ENCODE results near the gene MRPL36.

DNA sequence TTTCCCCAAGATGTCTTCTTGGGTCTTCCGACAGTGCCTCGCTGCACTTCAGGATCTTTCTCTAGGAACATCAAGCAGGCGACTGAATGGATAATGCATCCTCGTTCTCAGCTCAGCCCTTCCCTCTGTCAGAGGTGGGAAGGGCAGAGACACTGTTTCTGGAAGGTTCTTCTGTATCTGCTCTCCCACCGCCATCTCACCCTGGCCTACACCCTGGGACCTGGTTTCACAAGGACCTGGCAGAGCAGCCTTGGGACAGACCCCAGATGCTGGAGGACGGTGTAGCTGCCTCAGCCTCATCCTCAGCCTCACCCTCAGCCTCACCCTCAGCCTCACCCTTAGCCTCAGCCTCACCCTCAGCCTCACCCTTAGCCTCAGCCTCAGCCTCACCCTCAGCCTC, 18.5 kb downstream of the MRPL36 start:
- TF ChIP-seq, protein P1, sequence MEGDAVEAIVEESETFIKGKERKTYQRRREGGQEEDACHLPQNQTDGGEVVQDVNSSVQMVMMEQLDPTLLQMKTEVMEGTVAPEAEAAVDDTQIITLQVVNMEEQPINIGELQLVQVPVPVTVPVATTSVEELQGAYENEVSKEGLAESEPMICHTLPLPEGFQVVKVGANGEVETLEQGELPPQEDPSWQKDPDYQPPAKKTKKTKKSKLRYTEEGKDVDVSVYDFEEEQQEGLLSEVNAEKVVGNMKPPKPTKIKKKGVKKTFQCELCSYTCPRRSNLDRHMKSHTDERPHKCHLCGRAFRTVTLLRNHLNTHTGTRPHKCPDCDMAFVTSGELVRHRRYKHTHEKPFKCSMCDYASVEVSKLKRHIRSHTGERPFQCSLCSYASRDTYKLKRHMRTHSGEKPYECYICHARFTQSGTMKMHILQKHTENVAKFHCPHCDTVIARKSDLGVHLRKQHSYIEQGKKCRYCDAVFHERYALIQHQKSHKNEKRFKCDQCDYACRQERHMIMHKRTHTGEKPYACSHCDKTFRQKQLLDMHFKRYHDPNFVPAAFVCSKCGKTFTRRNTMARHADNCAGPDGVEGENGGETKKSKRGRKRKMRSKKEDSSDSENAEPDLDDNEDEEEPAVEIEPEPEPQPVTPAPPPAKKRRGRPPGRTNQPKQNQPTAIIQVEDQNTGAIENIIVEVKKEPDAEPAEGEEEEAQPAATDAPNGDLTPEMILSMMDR (IDR thresholded peaks at IDR 0.05; ENCODE audit: insufficient read depth, low read length): no peak
- TF ChIP-seq POLR2AphosphoS5 (IDR thresholded peaks at IDR 0.05; ENCODE audit: low read depth) (no peak), SPI1 (IDR thresholded peaks at IDR 0.05; ENCODE audit: borderline replicate concordance, low read depth) (no peak), GABPA (IDR thresholded peaks at IDR 0.05; ENCODE audit: low read depth) (no peak)
- TF ChIP-seq, protein P2, sequence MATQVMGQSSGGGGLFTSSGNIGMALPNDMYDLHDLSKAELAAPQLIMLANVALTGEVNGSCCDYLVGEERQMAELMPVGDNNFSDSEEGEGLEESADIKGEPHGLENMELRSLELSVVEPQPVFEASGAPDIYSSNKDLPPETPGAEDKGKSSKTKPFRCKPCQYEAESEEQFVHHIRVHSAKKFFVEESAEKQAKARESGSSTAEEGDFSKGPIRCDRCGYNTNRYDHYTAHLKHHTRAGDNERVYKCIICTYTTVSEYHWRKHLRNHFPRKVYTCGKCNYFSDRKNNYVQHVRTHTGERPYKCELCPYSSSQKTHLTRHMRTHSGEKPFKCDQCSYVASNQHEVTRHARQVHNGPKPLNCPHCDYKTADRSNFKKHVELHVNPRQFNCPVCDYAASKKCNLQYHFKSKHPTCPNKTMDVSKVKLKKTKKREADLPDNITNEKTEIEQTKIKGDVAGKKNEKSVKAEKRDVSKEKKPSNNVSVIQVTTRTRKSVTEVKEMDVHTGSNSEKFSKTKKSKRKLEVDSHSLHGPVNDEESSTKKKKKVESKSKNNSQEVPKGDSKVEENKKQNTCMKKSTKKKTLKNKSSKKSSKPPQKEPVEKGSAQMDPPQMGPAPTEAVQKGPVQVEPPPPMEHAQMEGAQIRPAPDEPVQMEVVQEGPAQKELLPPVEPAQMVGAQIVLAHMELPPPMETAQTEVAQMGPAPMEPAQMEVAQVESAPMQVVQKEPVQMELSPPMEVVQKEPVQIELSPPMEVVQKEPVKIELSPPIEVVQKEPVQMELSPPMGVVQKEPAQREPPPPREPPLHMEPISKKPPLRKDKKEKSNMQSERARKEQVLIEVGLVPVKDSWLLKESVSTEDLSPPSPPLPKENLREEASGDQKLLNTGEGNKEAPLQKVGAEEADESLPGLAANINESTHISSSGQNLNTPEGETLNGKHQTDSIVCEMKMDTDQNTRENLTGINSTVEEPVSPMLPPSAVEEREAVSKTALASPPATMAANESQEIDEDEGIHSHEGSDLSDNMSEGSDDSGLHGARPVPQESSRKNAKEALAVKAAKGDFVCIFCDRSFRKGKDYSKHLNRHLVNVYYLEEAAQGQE (IDR thresholded peaks at IDR 0.05; ENCODE audit: insufficient replicate concordance, low read depth): no peak

All from HL-60 (cell line).